Esophagus squamous epithelium (tissue), 5 donors: Measurements from ENCODE around the gene SKA3. TPM values are rescaled to one million over a fixed set of nuclear protein-coding genes. Genes with fewer than 3 reads are reported as not detected.

Experiments used
- DNase-seq: peaks from one replicate; lab custom pipeline; 2025; lab: John Stamatoyannopoulos, UW
- H3K27ac ChIP-seq, 4 donors: fragments of 200-600 bp; sonication (generic); one replicate each; pipeline ENCODE4 v1.5.1; 2016 to 2019; ENCODE audit warnings: mild to moderate bottlenecking in 1 of 4
- H3K27me3 ChIP-seq, 4 donors: fragments of 200-600 bp; sonication (generic); 1 replicate in 3 of 4; 2 replicates in 1 of 4; pipeline versions ENCODE4 v1.5.1 to v1.6.0; 2017 to 2021; ENCODE audit warnings: antibody characterized with exemption in 1 of 4
- H3K36me3 ChIP-seq, 3 donors: fragments of 200-600 bp; sonication (generic); one replicate each; pipeline ENCODE4 v1.5.1; 2016 to 2019
- H3K4me1 ChIP-seq, 3 donors: fragments of 200-600 bp; sonication (generic); one replicate each; pipeline ENCODE4 v1.5.1; 2017 to 2019
- H3K4me3 ChIP-seq, 4 donors: fragments of 200-600 bp; sonication (generic); 1 replicate in 3 of 4; 2 replicates in 1 of 4; pipeline ENCODE4 v1.5.1; 2016 to 2019; ENCODE audit warnings: mild to moderate bottlenecking in 2 of 4, moderate library complexity in 1 of 4
- H3K9me3 ChIP-seq, 3 donors: fragments of 200-600 bp; sonication (generic); one replicate each; pipeline ENCODE4 v1.5.1; 2016 to 2019
- POLR2A ChIP-seq, 4 donors: fragments of 450-650 bp; IDR thresholded peaks; one replicate each; pipeline ENCODE4 v1.6.1; 2017; ENCODE audit warnings: antibody characterized with exemption in 4 of 4, mild to moderate bottlenecking in 4 of 4, moderate library complexity in 3 of 4
- WGBS, 2 donors: methylation state at CpG; one replicate each; pipeline ENCODE4 v1.1.5; 2018; 5-methylcytosine and 5-hydroxymethylcytosine counted together
- intact Hi-C: fragments of 100-400 bp; cut with DNase I; formaldehyde crosslinking; loops from one replicate; pipeline ENCODE4 v1.15.0; 2022
- total RNA-seq, 4 donors: library from RNA; depleted of rRNA; stranded (reverse); fragments of >200 nt; gene quantifications; one replicate each; pipeline ENCODE4 v1.1.0, GENCODE V29; 2016
- TF ChIP-seq, protein P1 (sequence below), 6 experiments: fragments of 450-650 bp in 4 of 6; fragments of 200-600 bp in 2 of 6; sonication (generic) in 2 of 6; IDR thresholded peaks; one replicate each; pipeline ENCODE4 v1.5.1; 2016 to 2019; ENCODE audit warnings: antibody characterized with exemption in 6 of 6, mild to moderate bottlenecking in 4 of 6, moderate library complexity in 4 of 6
- donor health status: DM: yes; HTN: yes; CAD: no.

Gene SKA3
- total RNA-seq, 4 donors from 2014 or later = 3.4 to 20.8 (median 7.9) TPM

DNA sequence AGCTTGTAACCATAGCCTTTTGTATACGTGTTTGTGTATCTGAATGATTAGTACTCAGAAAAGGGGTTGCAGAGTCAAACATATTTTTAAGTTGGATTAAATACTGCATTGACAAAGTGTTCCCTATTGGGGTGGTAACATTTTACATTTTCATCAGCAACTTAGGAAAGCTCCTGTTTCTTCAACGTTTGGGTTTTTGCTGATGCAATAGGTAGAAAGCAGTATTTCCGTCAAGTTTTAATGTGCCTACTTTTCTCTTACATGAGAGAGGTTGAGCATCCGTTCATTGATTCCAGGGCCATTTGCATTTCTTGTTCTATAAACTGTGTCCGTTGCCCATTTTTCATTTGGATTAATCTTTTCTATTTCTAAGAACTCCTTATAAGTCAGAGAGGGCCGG is 56.2 kb downstream of the SKA3 start:
- Histone ChIP-seq H3K4me1 (no peaks in the 10 kb centered on the region), H3K4me3 (no peak overlapping the region), H3K27me3 (no peaks in the 10 kb centered on the region), H3K36me3 (no peaks in the 10 kb centered on the region), H3K27ac (no peak overlapping the region), H3K9me3 (no peaks in the 10 kb centered on the region)
- WGBS, 2 donors = 70 to 86% methylated on average over 6 of the region's 6 CpGs
- TF ChIP-seq, protein P1, sequence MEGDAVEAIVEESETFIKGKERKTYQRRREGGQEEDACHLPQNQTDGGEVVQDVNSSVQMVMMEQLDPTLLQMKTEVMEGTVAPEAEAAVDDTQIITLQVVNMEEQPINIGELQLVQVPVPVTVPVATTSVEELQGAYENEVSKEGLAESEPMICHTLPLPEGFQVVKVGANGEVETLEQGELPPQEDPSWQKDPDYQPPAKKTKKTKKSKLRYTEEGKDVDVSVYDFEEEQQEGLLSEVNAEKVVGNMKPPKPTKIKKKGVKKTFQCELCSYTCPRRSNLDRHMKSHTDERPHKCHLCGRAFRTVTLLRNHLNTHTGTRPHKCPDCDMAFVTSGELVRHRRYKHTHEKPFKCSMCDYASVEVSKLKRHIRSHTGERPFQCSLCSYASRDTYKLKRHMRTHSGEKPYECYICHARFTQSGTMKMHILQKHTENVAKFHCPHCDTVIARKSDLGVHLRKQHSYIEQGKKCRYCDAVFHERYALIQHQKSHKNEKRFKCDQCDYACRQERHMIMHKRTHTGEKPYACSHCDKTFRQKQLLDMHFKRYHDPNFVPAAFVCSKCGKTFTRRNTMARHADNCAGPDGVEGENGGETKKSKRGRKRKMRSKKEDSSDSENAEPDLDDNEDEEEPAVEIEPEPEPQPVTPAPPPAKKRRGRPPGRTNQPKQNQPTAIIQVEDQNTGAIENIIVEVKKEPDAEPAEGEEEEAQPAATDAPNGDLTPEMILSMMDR (IDR thresholded peaks at IDR 0.05) = no peak
- no peak for TF ChIP-seq POLR2A (IDR thresholded peaks at IDR 0.05)
- no peak for DNase-seq
- intact Hi-C loops = no loop called here

- Histone ChIP-seq H3K4me1 (no peaks in the 10 kb centered on the region), H3K36me3 (no peaks in the 10 kb centered on the region), H3K27ac (no peak overlapping the region), H3K4me3 (no peak overlapping the region), H3K27me3 (no peaks in the 10 kb centered on the region), H3K9me3 (no peaks in the 10 kb centered on the region)
- WGBS, 2 donors = 94% methylated on average over 2 of the region's 2 CpGs
- TF ChIP-seq POLR2A (IDR thresholded peaks at IDR 0.05) = no peak
- TF ChIP-seq, protein P1 (IDR thresholded peaks at IDR 0.05) = no peak
- no peak for DNase-seq
- intact Hi-C loops = loop anchor here (10.0 kb wide), 1 partner anchor 365 kb away; no protein-coding TSS in a partner anchor
Observed at GRCh38 chr13:21119526-21119925, 56.8 kb downstream of the SKA3 start.

DNA sequence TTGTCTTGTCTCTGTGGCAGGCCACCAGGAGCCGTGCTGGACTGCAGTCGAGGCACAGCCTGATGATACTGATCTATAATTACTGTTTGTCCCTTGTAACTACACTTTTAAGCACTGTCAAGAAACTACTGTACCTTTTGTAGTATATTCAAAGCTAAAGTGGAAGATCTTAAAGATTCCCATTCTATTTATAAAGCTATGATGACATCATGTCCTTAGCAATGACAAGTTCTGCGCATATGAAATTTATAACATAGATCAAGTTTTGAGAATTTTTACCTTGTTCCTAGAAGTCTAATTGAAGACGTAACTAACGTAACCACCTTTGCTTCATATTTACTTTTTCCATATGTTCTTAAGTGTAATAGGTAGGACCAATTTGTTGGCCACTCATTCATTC is 58.2 kb downstream of the SKA3 start:
- 91% methylated on average over 5 of the region's 5 CpGs for WGBS, 2 donors
- Histone ChIP-seq H3K36me3 (no peaks in the 10 kb centered on the region), H3K27ac (no peak overlapping the region), H3K27me3 (no peaks in the 10 kb centered on the region), H3K4me1 (no peaks in the 10 kb centered on the region), H3K4me3 (no peak overlapping the region), H3K9me3 (no peaks in the 10 kb centered on the region)
- TF ChIP-seq POLR2A (IDR thresholded peaks at IDR 0.05) = no peak
- TF ChIP-seq, protein P1 (IDR thresholded peaks at IDR 0.05) = no peak
- DNase-seq = no peak
- intact Hi-C loops = loop anchor here (10.0 kb wide), 1 partner anchor 367 kb away; no protein-coding TSS in a partner anchor

GRCh38 chr13:21117104-21117809 is 59.1 kb downstream of the SKA3 start:
- Histone ChIP-seq H3K27me3 (no peaks in the 10 kb centered on the region), H3K27ac (no peak overlapping the region), H3K4me1 (no peaks in the 10 kb centered on the region), H3K9me3 (no peaks in the 10 kb centered on the region), H3K4me3 (no peak overlapping the region), H3K36me3 (no peaks in the 10 kb centered on the region)
- 100% methylated on average over 1 of the region's 1 CpG for WGBS, 2 donors
- TF ChIP-seq POLR2A (IDR thresholded peaks at IDR 0.05) = no peak
- TF ChIP-seq, protein P1 (IDR thresholded peaks at IDR 0.05) = no peak
- DNase-seq = no peak
- intact Hi-C loops = loop anchor here (10.0 kb wide), 1 partner anchor 368 kb away; no protein-coding TSS in a partner anchor

- H3K27me3 ChIP-seq = no peaks in the 10 kb centered on the region
- 88 to 100% methylated on average over 1 to 4 of the region's 6 CpGs for WGBS, 2 donors
- no peak for DNase-seq
- no peaks in the 10 kb centered on the region for H3K4me1 ChIP-seq
- intact Hi-C loops = loop anchor here (10.0 kb wide), 1 partner anchor 369 kb away; no protein-coding TSS in a partner anchor
- no peaks in the 10 kb centered on the region for H3K36me3 ChIP-seq
- no peak overlapping the region for H3K27ac ChIP-seq
- no peaks in the 10 kb centered on the region for H3K9me3 ChIP-seq
- TF ChIP-seq, protein P1 (IDR thresholded peaks at IDR 0.05) = no peak
- no peak for TF ChIP-seq POLR2A (IDR thresholded peaks at IDR 0.05)
- no peak overlapping the region for H3K4me3 ChIP-seq
Observed at GRCh38 chr13:21116141-21116540, 60.2 kb downstream of the SKA3 start.
